SK-N-SH (cell line): ENCODE measurements around the gene IQGAP2.

Source experiments
- EP300 ChIP-seq, 2 experiments: IDR thresholded peaks; 2 replicates each; pipeline versions ENCODE4 v1.4.0 to v1.6.1; 2012; ENCODE audit warnings: borderline replicate concordance in 1 of 2, low read depth in 1 of 2, low read length in 1 of 2
- FOSL2 ChIP-seq: IDR thresholded peaks from 2 replicates; pipeline ENCODE4 v1.4.0; 2012; ENCODE audit warnings: low read depth, mild to moderate bottlenecking, moderate library complexity, borderline replicate concordance
- RAD21 ChIP-seq: IDR thresholded peaks from 2 replicates; pipeline ENCODE4 v1.6.1; 2012; ENCODE audit warnings: mild to moderate bottlenecking, low read length
- TF ChIP-seq, protein P1 (sequence below): IDR thresholded peaks from 2 replicates; pipeline ENCODE4 v1.6.1; 2012; ENCODE audit warnings: mild to moderate bottlenecking, low read depth, low read length, moderate library complexity

DNA sequence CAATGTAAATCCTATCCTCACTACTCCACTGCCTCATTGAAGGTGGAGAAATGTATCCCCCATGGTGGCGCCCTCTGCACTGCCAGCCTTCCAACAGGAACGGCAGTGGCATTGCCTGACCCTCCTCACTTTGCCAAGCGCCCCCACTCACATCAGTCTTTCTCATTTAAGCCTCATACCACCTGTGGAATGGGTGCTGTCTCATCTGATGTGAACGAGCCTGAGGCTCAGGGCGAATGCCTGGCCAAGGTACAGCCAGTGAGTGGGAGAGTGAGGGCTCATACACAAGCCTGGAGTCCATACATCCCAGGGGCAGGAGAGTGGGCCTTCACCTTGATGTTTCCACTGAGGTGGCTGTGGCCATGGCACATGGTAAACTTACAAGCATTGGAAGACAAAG is 209.9 kb downstream of the IQGAP2 start:
- TF ChIP-seq EP300 (IDR thresholded peaks at IDR 0.05; ENCODE audit: borderline replicate concordance in 1 of 2, low read depth in 1 of 2, low read length in 1 of 2) = no peak
- TF ChIP-seq RAD21 = no peak
- TF ChIP-seq, protein P1, sequence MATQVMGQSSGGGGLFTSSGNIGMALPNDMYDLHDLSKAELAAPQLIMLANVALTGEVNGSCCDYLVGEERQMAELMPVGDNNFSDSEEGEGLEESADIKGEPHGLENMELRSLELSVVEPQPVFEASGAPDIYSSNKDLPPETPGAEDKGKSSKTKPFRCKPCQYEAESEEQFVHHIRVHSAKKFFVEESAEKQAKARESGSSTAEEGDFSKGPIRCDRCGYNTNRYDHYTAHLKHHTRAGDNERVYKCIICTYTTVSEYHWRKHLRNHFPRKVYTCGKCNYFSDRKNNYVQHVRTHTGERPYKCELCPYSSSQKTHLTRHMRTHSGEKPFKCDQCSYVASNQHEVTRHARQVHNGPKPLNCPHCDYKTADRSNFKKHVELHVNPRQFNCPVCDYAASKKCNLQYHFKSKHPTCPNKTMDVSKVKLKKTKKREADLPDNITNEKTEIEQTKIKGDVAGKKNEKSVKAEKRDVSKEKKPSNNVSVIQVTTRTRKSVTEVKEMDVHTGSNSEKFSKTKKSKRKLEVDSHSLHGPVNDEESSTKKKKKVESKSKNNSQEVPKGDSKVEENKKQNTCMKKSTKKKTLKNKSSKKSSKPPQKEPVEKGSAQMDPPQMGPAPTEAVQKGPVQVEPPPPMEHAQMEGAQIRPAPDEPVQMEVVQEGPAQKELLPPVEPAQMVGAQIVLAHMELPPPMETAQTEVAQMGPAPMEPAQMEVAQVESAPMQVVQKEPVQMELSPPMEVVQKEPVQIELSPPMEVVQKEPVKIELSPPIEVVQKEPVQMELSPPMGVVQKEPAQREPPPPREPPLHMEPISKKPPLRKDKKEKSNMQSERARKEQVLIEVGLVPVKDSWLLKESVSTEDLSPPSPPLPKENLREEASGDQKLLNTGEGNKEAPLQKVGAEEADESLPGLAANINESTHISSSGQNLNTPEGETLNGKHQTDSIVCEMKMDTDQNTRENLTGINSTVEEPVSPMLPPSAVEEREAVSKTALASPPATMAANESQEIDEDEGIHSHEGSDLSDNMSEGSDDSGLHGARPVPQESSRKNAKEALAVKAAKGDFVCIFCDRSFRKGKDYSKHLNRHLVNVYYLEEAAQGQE = no peak
- no peak for TF ChIP-seq FOSL2
